GM21529 (cell line): ENCODE results near the gene FDX2.
"Not testable (repeated sequence)": the region's sequence is repeated elsewhere in the genome, so short reads cannot be mapped to it uniquely, and the experiment has no call there.

Source experiments
- ATAC-seq: cut with Tn5 transposase; IDR thresholded peaks from one replicate; pipeline ENCODE4 v1.9.1; 2021; ENCODE audit not compliant: unreplicated experiment

FDX2 gene

DNA sequence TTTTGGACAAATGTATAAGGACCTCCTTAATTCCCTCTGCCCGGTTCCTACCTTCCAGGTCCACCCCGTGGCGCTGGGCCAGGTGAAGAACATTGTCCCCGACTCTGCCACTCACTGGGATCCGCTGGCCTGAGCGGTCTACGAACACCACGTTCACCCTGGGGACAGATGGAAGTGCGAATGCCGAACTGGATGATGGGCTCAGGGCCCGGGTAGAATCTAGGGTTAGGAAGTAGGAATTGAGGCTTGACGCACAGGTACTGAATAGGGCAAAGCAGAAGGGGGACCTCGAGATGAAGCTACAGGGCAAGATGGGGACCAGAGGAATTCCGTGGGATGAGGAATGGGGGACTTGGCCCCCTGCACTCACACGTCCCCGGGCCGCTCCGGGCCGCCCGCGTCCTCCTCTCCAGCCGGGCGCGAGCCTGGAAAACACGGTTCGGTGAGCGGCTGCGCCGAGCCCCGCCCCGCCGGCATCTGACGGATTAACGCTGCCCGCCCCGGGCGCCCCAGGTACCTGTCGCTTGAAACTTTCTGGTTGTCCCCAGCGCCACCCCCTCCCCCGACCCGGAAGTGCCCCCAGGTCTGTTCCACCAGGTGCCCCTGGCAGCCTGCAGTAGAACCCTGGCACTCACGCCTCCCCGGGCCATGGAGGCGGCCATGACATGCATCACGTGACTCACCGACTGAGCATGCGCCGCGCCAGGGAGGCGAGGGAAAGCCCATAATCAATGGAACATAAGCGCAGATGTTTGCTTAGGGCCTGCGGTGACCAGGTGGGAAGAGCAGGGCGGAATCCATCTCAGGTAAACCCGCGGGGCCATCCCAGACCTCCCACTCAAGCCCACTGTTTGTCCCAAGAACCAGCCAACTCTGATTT is at the start of gene FDX2:
Gene FDX2 (minus strand): TSS at position 681 of the 880 bp plus-strand sequence. CDS start 19 bp downstream, at position 662.
- ATAC-seq: no peak

DNA sequence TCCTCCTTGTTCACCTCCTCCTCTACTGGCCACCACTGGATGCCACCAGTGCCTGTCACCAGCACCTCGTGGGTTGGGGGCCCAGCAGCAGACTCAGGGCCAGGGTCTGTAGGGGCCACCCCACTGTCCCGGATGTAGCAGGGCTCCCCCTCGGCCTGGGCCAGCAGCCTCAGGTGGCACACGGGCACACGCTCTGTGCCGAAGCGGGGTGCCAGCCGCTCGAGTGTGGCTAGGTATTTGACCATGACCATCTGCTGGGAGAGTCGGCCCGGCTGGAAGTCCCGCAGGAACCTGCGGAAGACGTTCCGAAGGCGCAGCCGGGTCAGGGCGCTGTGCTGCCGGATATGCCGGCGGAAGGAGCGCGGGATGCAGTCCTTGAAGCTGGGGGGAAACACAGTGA is 49.7 kb upstream of the FDX2 start:
- ATAC-seq: no peak

DNA sequence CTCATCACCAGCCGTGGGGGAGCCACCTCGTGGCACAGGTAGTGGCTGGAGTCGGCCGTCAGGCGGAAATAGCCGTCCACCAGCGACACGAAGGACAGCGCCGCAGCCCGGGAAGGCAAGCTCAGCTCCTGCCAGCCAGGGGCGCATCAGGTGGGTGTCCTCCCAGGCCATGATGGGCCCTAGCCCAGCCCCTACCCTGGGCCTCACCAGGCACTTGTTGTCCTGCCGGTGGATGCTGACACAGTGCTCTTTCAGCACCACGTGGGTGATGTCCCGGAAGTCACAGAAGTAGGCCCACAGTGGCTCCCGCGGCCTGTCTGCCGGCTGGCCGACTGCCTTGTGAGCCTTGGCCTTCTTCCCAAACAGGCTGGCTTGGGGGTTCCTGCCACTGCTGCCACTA is 48.8 kb upstream of the FDX2 start:
- ATAC-seq: no peak

DNA sequence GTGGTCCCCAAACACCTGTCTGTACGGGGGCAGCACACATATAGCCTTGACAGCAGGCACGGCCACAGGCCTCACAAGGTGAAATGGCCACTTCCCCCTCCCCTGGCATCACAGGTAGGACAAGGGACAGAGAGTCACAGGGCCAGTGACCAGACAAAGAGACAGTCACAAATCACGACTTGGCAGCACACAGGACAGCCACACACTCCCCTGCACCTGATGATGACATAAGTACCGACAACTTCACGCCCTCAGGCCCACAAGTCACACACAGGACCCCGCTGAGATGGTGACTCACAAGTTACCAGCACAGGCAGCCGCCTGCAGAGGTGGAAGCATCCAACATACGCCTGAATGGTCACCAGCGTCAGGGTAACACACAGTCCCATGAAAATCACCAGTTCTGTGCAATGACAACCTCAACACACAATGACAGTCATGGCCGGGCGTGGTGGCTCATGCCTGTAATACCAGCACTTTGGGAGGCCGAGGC is 48.0 kb upstream of the FDX2 start:
- ATAC-seq: no peak

DNA sequence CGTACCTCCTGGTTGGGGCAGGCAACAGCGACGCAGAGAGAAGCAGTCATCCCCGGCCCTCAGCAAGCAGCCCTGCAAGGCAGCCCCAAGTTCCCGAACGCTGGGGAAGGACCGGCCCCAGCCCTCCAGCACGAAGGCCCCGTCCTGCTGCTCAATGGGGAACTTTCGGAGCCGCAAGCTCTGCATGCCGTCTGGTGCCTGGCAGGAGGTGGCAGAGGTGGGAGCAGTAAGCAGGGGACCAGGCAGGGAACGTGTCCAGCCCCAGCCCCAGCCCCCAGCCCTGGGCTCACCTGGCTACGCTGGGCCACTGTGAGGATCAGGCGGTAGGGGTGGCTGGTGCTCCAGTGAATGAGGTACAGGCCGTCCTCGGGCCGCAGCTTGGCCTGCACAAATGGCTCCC is 46.4 kb upstream of the FDX2 start:
- no peak for ATAC-seq

DNA sequence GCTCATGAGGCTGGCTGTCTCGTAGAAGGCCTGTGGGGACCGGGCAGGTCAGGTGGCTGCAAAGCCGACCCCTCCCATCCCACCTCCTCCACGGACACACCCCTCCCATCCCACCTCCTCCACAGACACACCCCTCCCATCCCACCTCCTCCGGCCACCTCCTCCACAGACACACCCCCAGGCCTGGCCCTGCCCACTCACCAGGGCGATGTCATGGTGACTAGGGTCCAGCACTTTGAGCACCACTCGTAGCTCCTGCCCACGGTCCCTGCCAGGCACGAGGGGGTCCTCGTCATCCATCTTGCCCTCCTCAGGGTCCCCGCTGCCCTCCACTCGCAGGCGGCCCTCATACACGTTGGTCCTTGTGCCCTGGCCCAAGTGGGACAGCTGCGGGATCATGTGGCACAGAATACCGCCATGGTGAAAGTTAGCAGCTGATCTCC is 45.8 kb upstream of the FDX2 start:
- ATAC-seq: no peak

DNA sequence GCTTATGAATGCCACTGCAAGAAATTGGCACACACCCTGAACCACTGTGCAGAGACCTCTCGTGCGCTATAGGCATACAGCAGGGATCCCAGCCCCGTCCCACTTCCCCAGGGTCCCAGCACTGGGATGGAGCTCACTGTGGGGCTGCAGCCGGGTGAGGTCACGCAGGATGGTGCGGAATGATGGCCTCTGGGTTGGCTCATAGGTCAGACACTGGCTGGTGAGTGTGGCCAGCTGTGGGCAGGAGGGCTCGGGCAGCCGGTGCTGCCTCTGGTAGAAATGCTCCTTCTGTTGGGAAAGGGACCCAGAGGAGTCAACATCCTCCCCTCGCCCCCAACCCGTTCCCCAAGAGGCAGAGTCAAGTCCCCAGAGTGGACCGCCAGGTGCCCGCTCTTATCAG is 40.6 kb upstream of the FDX2 start:
- ATAC-seq: no peak

DNA sequence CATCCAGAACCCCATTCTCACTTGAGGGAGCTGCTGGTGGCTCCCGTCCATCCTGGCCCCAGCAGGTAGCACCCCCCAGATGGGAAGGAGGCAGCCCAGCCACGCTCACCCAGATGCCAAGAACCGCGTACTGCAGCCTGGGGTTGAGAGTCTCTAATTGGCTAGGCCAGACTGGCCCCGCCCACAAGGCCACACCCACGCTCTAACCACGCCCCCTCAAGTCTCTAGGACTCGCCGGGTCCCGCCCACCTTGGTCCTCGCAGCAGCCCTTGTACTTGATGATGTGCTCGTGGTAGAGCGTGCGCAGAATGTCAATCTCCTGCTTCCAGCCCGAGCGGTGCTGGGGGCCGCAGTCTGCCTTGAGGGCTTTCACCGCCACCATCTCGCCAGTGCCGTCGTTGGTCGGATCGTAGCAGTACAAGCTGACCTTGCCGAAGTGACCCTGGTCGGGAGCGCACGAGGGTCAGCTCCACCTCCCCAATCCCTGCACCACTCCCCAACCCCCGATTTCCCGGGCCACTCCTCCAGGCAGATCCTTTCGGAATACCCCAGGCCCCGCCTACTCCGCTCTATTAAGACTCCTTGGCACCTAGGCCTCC is 38.1 kb upstream of the FDX2 start:
- ATAC-seq: no peak

DNA sequence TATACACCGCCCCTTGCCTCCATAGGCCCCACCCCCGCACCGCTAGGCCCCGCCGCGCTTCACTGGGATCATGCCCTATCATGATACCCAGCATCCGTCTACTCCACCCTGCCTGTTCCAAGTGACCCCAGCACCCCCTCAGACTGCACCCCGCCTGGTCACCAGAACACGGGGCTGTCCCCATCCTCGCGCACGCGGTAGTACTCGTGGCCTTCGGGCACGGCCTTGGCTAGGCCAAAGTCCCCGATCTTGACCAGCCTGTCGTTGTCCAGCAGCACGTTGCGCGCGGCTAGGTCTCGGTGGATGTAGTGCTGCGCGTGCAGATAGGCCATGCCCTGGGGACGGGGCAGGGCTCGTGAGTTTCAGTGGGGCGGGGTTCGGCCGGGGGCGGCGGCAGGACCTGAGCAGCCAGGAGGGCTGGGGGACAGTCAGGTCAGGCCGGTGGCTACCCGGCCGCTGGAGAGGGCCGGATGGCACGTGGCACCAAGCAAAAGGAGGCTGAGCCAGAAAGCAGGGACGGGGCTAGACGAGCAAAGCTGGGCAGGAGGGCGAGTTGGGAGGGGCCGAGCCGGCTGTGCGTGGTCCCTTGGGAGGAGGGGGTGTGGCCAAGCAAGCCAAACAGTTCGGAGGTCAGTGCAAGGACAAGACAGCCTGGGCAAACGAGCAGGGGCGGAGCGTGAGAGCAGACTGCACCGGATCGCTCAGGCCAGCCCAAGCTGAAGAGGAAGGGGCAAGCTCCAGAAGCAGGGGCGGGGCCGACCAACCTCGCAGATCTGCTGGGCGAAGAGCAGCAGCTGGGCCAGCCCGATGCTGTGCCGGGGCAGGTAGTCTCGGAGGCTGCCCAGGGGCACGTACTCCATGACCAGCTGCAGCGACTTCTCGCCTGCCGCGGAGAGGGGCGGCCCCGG is 37.2 kb upstream of the FDX2 start:
- ATAC-seq: no peak

DNA sequence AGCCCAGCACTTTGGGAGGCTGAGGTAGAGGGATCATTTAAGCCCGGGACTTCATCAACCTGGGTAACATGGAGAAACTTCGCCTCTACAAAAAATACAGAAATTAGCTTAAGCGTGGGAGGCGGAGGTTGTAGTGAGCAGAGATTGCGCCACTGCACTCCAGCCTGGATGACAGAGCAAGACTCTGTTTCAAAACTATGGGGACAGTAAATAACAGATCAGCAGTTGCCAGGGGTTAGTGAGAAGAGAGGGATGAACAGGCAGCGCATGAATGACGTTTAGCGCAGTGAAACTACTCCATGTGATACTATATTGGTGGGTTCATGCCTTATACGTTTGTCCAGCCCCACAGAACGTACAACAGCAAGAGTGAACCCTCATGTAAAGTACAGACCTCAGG is 30.7 kb upstream of the FDX2 start:
- ATAC-seq: no peak

DNA sequence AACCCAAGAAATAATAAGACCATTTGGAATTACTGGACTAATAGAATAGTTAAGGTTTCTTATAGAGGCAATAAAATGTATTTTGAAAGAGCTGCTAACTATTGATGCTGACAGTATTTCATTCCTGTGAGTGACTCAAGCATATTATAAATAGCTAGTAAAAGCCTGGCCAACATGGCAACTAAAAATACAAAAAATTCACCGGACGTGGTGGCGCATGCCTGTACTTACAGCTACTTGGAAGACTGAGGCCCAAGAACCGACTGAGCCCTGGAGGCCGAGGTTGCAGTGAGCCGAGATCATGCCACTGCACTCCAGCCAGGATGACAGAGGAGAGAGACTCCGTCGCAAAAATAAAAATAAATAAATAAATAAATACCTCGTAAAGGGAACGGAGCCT is 29.0 kb upstream of the FDX2 start:
- no peak for ATAC-seq

DNA sequence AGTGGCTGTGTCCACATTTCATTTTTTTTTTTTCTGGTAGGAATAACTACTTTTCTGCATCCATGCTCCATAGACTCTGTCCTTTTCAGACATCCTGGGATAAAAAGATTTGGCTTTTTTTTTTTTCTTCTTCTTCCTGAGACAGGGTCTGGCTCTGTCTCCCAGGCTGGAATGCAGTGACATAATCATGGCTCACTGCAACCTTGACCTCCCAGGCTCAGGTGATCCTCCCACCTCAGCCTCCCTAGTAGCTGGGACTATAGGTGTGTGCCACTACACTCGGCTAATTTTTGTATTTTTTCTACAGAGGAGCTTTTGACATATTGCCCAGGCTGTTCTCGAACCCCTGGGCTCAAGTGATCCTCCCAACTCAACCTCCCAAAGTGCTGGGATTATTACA is 27.7 kb upstream of the FDX2 start:
- ATAC-seq: no peak

DNA sequence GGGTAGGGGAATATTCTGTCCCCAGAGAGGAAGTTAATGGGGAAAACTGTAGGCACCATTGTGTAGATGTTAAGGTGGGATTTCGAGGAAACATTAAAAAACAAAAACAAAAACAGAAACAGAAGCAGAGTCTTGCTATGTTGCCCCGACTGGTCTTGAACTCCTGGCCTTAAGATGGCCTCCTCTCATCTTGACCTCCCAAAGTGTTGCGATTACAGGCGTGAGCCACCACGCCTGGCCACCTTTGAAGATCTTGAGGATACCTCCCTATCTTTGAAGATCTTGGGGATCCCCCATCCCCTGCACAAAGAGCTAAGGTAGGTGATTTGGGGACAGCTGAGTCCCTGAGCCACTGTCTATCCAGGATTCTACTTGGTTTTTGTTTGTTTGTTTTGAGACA is 24.2 kb upstream of the FDX2 start:
- no peak for ATAC-seq

DNA sequence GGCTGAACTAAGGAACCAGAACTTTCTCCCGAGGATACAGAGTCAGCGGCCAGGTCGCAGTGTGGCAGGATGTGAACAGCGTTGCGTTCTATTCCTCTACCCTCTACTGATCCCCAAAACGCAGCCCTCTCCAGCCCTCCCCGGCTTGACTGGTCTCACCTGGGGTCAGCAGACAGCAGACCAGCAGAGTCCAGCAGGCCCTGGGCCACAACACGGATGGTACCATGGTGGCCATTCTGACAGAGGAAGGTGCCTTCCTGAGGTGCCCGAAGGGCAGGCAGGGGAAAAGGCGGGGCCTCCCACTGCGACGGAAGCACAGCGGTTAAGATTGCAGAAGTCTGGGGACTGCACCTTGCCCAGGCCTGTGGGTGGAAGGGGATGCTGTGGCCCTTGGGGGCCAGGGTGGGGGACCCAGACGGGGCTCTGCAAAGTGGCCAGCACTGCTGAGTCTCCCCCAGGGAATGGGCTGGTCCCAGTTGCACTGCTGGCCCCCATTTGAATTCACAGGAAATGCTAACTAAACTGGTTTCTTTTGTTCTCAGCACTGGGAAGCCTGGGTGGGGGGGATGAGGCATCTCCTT is 23.7 kb upstream of the FDX2 start, which contains the start of gene ICAM3:
Gene ICAM3 (minus strand): TSS at position 245 of the 581 bp plus-strand sequence. CDS start 10 bp downstream, at position 235.
- peak; percentile 74 for ATAC-seq

DNA sequence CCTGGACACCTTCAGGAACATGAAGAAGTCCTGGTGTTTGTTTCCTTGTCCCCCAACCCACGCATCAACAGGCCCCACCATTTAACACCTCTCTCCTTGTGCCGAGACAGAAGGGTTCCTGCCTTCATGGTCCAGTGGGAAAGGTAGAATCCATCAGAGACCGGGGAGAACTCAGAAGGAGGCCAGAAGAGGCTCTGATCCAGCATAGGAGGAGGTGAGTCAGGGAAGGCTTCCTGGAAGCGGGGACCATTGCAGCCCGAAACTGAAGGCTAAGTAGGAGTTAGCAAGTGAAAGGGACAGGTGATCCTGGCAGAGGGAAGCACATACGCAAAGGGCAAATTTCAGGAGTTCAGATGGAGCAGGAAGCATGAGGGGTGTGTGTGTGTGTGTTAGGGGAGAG is 23.1 kb upstream of the FDX2 start:
- ATAC-seq: no peak

DNA sequence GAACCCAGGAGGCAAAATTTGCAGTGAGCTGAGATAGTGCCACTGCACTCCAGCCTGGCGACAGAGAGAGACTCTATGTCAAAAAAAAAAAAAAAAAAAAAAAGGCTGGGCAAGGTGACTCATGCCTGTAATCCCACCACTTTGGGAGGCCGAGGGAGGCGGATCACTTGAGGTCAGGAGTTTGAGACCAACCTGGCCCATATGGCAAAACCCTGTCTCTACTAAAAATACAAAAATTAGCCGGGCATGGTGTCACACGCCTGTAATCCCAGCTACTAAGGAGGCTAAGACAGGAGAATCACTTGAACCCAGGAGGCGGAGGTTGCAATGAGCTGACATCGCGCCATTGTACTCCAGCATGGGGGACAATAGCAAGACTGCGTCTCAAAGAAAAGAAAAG is 20.9 kb upstream of the FDX2 start:
- not testable (repeated sequence) for ATAC-seq

DNA sequence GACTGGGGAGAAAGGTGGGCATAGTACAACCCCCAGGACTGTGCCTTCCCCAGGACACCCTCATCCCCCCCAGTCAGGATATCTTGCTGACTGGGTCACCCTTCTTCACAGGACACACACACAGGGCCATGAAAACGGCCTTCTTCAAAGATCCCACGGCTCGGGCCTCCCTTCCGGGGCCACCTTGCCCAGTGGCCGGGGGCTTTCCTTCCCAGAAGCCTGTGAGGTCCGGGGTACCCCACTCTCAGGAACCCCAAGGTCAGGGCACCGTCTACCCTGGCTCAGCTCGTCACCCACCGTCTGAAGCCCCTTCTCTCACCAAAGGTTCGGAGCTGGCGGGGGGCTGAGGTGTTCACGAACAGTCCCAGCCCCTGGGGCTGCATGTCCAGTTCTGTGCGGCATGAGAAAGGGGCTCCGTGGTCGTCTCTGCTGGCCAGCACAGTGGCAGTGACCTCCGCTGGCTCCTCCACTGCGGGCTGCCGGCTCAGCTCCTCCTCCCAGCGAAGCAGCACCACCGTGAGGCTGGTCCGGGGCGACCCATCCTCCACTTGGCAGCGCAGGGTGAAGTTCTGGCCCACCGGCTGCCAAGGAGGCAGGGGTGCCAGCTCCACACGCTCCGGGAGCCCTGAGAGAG is 19.7 kb upstream of the FDX2 start:
- ATAC-seq: no peak

DNA sequence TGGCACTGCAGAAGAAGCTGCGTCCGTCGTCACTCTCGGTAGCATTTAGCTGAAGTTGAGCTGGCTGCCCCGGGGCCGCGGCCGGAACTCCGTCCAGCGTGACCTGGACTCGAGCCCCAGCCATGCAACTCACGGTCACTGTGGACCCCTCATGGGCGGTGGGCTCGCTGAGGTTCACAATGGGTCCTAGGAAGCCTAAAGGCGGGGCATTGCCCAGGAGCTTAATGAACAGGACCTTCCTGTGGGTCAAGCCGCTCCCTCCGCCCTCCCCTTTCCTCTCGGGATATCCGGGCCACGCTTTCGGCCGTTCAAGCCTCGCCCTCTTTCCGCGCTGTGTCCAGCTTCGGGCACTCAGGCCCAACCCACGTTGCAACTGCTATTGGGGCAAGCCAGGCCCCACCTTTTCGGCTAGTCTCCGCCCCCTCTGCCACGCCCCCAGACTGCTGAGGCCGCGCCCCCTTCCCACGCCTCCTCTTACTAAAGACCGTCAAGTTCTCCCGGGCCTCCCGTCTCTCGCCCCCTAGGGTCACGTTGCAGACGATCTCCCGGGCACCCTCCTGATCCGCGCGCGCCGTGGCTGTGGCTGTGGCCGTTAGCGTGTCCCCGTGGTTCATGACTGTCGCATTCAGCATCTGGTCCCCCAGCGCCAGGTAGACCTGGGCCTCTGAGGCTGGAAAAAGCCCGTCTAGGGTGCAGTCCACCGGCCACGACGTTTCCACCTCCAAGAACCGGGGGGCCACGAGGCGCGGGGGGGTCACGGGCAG is 19.0 kb upstream of the FDX2 start:
- no peak for ATAC-seq

DNA sequence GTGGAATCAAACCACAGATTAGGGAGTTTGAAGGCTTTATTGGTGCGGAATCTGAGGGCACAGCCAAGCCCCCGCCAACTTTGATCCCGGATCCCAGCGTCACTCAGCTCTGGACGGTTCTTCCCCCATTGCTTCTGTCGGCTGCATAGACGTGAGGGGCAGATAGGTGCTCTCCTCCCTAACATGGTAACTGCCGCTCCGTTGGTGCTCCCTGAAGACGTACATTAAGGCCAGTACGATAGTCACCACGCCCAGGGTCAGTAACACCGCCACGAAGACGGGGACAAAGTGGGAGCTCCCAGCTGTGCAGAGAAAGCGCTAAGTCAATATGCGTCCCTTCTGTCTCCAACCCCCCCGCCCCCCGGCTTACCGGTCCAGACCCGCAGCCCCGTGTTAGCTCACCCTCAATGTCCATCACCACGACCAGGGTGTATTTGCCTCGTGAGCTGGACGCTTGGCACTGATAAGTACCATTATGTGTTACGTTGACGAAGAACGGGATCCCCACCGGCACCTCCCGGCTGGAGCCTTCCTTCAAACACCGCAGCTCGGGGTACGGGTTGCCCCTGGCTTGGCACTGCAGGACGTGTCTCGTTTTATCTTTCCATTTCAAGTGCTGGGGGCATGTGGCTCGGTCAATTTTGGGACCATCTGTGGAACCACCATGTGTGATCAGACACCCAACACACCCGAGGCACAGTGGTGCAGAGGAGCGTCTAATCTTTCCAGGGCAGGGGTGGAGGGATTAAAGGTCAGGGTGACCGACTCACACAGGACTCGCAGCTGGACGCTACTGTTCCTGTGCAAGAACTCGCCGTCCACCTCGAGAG is 18.2 kb upstream of the FDX2 start:
- ATAC-seq: peak; percentile 5
